ENCODE results near the gene ST8SIA4.

DNA sequence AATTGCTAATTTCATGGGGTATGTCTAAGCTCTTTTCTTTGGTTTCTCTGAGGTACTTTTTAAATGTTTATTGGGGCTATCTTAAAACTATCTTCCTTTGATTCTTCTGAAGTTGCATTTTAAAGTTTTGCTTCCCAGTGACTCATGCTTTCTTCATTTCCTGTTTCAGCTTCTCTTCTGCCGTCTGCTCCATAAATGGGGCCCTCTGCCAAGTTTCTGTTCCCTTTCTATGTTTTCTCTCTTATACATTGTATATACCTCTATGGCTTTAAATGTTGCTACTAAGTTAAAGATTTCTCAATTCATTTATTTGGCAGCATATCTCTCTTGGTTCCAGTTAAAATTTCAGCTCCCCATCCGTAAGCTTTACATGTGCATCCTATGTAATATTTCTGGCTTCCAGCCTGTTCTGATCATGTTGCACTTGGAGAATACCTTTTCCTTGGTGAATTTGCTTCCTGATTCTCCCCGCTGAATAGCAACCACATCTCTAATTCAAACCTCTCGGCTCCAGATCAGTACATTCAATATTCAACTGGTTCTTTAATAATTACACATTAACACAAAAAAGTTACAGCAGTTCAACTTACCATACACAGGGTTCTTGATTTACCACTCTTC lies 125.3 kb downstream of the ST8SIA4 start:
- TF ChIP-seq TCF7L2 (IDR thresholded peaks at IDR 0.05; ENCODE audit: low read depth, low read length): no peak
- TF ChIP-seq, protein P1, sequence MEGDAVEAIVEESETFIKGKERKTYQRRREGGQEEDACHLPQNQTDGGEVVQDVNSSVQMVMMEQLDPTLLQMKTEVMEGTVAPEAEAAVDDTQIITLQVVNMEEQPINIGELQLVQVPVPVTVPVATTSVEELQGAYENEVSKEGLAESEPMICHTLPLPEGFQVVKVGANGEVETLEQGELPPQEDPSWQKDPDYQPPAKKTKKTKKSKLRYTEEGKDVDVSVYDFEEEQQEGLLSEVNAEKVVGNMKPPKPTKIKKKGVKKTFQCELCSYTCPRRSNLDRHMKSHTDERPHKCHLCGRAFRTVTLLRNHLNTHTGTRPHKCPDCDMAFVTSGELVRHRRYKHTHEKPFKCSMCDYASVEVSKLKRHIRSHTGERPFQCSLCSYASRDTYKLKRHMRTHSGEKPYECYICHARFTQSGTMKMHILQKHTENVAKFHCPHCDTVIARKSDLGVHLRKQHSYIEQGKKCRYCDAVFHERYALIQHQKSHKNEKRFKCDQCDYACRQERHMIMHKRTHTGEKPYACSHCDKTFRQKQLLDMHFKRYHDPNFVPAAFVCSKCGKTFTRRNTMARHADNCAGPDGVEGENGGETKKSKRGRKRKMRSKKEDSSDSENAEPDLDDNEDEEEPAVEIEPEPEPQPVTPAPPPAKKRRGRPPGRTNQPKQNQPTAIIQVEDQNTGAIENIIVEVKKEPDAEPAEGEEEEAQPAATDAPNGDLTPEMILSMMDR (IDR thresholded peaks at IDR 0.05): no peak

Measured in Panc1 (cell line).